H9 (cell line): ENCODE measurements around the gene IL10RA. TPM values are rescaled to one million over a fixed set of nuclear protein-coding genes. Genes with fewer than 3 reads are reported as not detected.

ENCODE experiments used
- DNase-seq: peaks from one replicate; pipeline ENCODE4 v3.0.0-alpha.2; 2017
- H2AFZ ChIP-seq: one replicate; pipeline ENCODE4 v1.6.1; 2013; ENCODE audit warnings: mild to moderate bottlenecking, low read length, control low read depth, moderate library complexity
- H2AK5ac ChIP-seq: 2 replicates; pipeline ENCODE4 v1.6.1; 2013; ENCODE audit warnings: low read length, control low read depth, mixed read lengths; ENCODE audit not compliant: insufficient read length
- H2BK120ac ChIP-seq: one replicate; pipeline ENCODE4 v1.6.1; 2013; ENCODE audit warnings: low read depth, mild to moderate bottlenecking, low read length, control low read depth, inconsistent platforms; ENCODE audit not compliant: poor library complexity, severe bottlenecking
- H2BK12ac ChIP-seq: 2 replicates; pipeline ENCODE4 v1.6.1; 2013; ENCODE audit warnings: low read length, control low read depth, mixed read lengths, low read depth; ENCODE audit not compliant: insufficient read length
- H2BK15ac ChIP-seq: 2 replicates; pipeline ENCODE4 v1.6.1; 2013; ENCODE audit warnings: low read depth, low read length, control low read depth
- H2BK20ac ChIP-seq: one replicate; pipeline ENCODE4 v1.6.1; 2013; ENCODE audit warnings: low read depth, mild to moderate bottlenecking, low read length, control low read depth, inconsistent platforms; ENCODE audit not compliant: poor library complexity, severe bottlenecking
- H2BK5ac ChIP-seq: 2 replicates; pipeline ENCODE4 v1.6.1; 2013; ENCODE audit warnings: low read length, control low read depth, mixed read lengths; ENCODE audit not compliant: insufficient read length
- H3K14ac ChIP-seq: 2 replicates; pipeline ENCODE4 v1.6.1; 2013; ENCODE audit warnings: low read length, control low read depth; ENCODE audit not compliant: insufficient read depth
- H3K18ac ChIP-seq: 2 replicates; pipeline ENCODE4 v1.6.1; 2013; ENCODE audit warnings: low read depth, mild to moderate bottlenecking, mixed read lengths, low read length, control low read depth; ENCODE audit not compliant: insufficient read length
- H3K23ac ChIP-seq: 2 replicates; pipeline ENCODE4 v1.6.1; 2013; ENCODE audit warnings: low read length, control low read depth, mixed read lengths, low read depth; ENCODE audit not compliant: insufficient read length
- H3K23me2 ChIP-seq: 2 replicates; pipeline ENCODE4 v1.6.1; 2013; ENCODE audit warnings: low read depth, mild to moderate bottlenecking, mixed read lengths, low read length, control low read depth; ENCODE audit not compliant: insufficient read length, poor library complexity, severe bottlenecking
- H3K27ac ChIP-seq: 2 replicates; pipeline ENCODE4 v1.5.1; 2013; ENCODE audit warnings: low read length, control low read depth, mixed read lengths, low read depth; ENCODE audit not compliant: insufficient read length
- H3K27me3 ChIP-seq: 2 replicates; pipeline ENCODE4 v1.6.1; 2013; ENCODE audit warnings: low read length, control low read depth, inconsistent platforms; ENCODE audit not compliant: insufficient read depth
- H3K4ac ChIP-seq: 2 replicates; pipeline ENCODE4 v1.6.1; 2013; ENCODE audit warnings: low read depth, mild to moderate bottlenecking, control low read depth, inconsistent platforms, low read length, moderate library complexity
- H3K4me1 ChIP-seq: 2 replicates; pipeline ENCODE4 v1.6.1; 2013; ENCODE audit warnings: low read length, control low read depth, inconsistent platforms; ENCODE audit not compliant: insufficient read depth
- H3K4me2 ChIP-seq: 2 replicates; pipeline ENCODE4 v1.6.1; 2013; ENCODE audit warnings: low read length, control low read depth, mixed read lengths; ENCODE audit not compliant: insufficient read length, insufficient read depth
- H3K56ac ChIP-seq: 2 replicates; pipeline ENCODE4 v1.6.1; 2013; ENCODE audit warnings: low read depth, mild to moderate bottlenecking, mixed read lengths, low read length, control low read depth; ENCODE audit not compliant: insufficient read length
- H3K79me1 ChIP-seq: 2 replicates; pipeline ENCODE4 v1.6.1; 2013; ENCODE audit warnings: low read depth, mild to moderate bottlenecking, moderate library complexity, low read length, control low read depth, inconsistent platforms; ENCODE audit not compliant: insufficient read depth, poor library complexity, severe bottlenecking
- H3K79me2 ChIP-seq: 2 replicates; pipeline ENCODE4 v1.6.1; 2013; ENCODE audit warnings: low read length, control low read depth, inconsistent platforms; ENCODE audit not compliant: insufficient read depth
- H3K9ac ChIP-seq: 2 replicates; pipeline ENCODE4 v1.6.1; 2013; ENCODE audit warnings: low read length, control low read depth, mixed read lengths; ENCODE audit not compliant: insufficient read length; ENCODE audit errors: extremely low read depth
- H3K9me3 ChIP-seq: one replicate; pipeline ENCODE4 v1.6.1; 2013; ENCODE audit warnings: low read depth, low read length, inconsistent platforms; ENCODE audit not compliant: control insufficient read depth
- H3T11ph ChIP-seq: one replicate; pipeline ENCODE4 v1.6.1; 2013; ENCODE audit warnings: mild to moderate bottlenecking, low read length, control low read depth, inconsistent platforms
- H4K20me1 ChIP-seq: one replicate; pipeline ENCODE4 v1.6.1; 2013; ENCODE audit not compliant: control insufficient read depth, insufficient read length, insufficient read depth
- H4K5ac ChIP-seq: 2 replicates; pipeline ENCODE4 v1.6.1; 2013; ENCODE audit warnings: low read depth, mild to moderate bottlenecking, mixed read lengths, low read length, control low read depth; ENCODE audit not compliant: insufficient read length
- H4K8ac ChIP-seq: replicated peaks from 2 replicates; pipeline ENCODE4 v1.6.1; 2013; ENCODE audit warnings: low read length, control low read depth, mixed read lengths, low read depth; ENCODE audit not compliant: insufficient read length
- H4K91ac ChIP-seq: 2 replicates; pipeline ENCODE4 v1.6.1; 2013; ENCODE audit warnings: low read depth, mild to moderate bottlenecking, moderate library complexity, mixed read lengths, low read length, control low read depth; ENCODE audit not compliant: insufficient read length
- H3K27ac Mint-ChIP-seq, 3 experiments: 2 replicates in 2 of 3; 3 replicates in 1 of 3; pipeline ENCODE4 v1.8.0; 2020 to 2021; ENCODE audit warnings: mixed read lengths in 3 of 3, mild to moderate bottlenecking in 1 of 3, moderate library complexity in 1 of 3
- H3K27me3 Mint-ChIP-seq: 2 replicates; pipeline ENCODE4 v1.8.0; 2021; ENCODE audit warnings: low read depth, mild to moderate bottlenecking, moderate library complexity, mixed read lengths
- H3K36me3 Mint-ChIP-seq, 3 experiments: 2 replicates in 2 of 3; 3 replicates in 1 of 3; pipeline ENCODE4 v1.8.0; 2020 to 2021; ENCODE audit warnings: low read depth in 3 of 3, mixed read lengths in 3 of 3; ENCODE audit not compliant: insufficient read depth in 1 of 3
- H3K4me1 Mint-ChIP-seq, 2 experiments: 2 replicates each; pipeline ENCODE4 v1.8.0; 2020; ENCODE audit warnings: mixed read lengths in 2 of 2
- H3K4me3 Mint-ChIP-seq, 2 experiments: 2 replicates in 1 of 2; 3 replicates in 1 of 2; pipeline ENCODE4 v1.8.0; 2020 to 2021; ENCODE audit warnings: mild to moderate bottlenecking in 2 of 2, mixed read lengths in 2 of 2, moderate library complexity in 1 of 2
- H3K9me3 Mint-ChIP-seq, 2 experiments: 2 replicates in 1 of 2; 3 replicates in 1 of 2; pipeline ENCODE4 v1.8.0; 2020; ENCODE audit warnings: mild to moderate bottlenecking in 2 of 2, mixed read lengths in 2 of 2, moderate library complexity in 1 of 2
- CTCF ChIP-seq: fragments of 200-600 bp; sonication (generic); conservative IDR thresholded peaks from 3 replicates; pipeline ENCODE4 v1.8.0; 2021; ENCODE audit warnings: antibody characterized with exemption, mild to moderate bottlenecking
- WGBS: extraction: QIAGEN DNeasy Blood & Tissue Kit; methylation state at CpG from one replicate; pipeline ENCODE4 v1.1.7; 2013; ENCODE audit warnings: missing lambda C conversion rate, low lambda C conversion rate, mixed read lengths; ENCODE audit not compliant: insufficient read length; ENCODE audit errors: extremely low coverage; 5-methylcytosine and 5-hydroxymethylcytosine counted together
- total RNA-seq: library from RNA; stranded (reverse); gene quantifications from 2 replicates; pipeline ENCODE4 v1.2.1, GENCODE V29; 2021

The IL10RA gene
- total RNA-seq, 1 experiment from 2014 or later: not detected

GRCh38 chr11:117941976-117942654 is 44.1 kb upstream of the IL10RA start:
- Histone ChIP-seq H3K79me2 (no peaks in the 10 kb centered on the region), H3K4ac (no peak overlapping the region), H2BK5ac (no peak overlapping the region), H3K9ac (no peak overlapping the region), H2AFZ (no peak overlapping the region), H3K9me3 (no peaks in the 10 kb centered on the region), H3K27ac (no peak overlapping the region), H3K27me3 (no peaks in the 10 kb centered on the region), H2BK12ac (no peak overlapping the region), H3K56ac (no peak overlapping the region), H3K14ac (no peak overlapping the region), H4K8ac (no peak overlapping the region), H3K23ac (no peak overlapping the region), H4K91ac (no peak overlapping the region), H2BK120ac (no peak overlapping the region), H4K20me1 (no peaks in the 10 kb centered on the region), H2BK15ac (no peak overlapping the region), H3T11ph (no peak overlapping the region), H4K5ac (no peak overlapping the region), H3K23me2 (no peaks in the 10 kb centered on the region), H2BK20ac (no peak overlapping the region), H3K79me1 (no peaks in the 10 kb centered on the region), H3K18ac (no peak overlapping the region), H2AK5ac (no peak overlapping the region), H3K4me2 (no peak overlapping the region), H3K4me1 (no peaks in the 10 kb centered on the region)
- no peak for TF ChIP-seq CTCF
- Mint-ChIP-seq H3K36me3 (no peaks in the 10 kb centered on the region; a peak in 1 of 7 replicates), H3K27me3 (no peaks in the 10 kb centered on the region; the same call in 1 of the 2 replicates), H3K4me1 (peaks cover 4 to 6% of the 10 kb centered on the region in 2 experiments; a peak in 2 of 4 replicates), H3K4me3 (no peak overlapping the region), H3K9me3 (no peaks in the 10 kb centered on the region), H3K27ac (no peak overlapping the region)
- no CpG with 5 or more reads among the region's 6 CpGs for WGBS
- DNase-seq: no peak
